CD4-positive, alpha-beta T cell (primary cell): ENCODE data around the gene SSH3. TPM values are rescaled to one million over a fixed set of nuclear protein-coding genes. Genes with fewer than 3 reads are reported as not detected.

Experiments used
- ATAC-seq: fragments of 200-7000 bp; cut with Tn5 transposase; one replicate; pipeline ENCODE4 v1.10.0; 2022; ENCODE audit warnings: mild to moderate bottlenecking; ENCODE audit not compliant: poor library complexity
- CTCF ChIA-PET: fragments of 350-600 bp; sonication (Branson Sonifier 250); formaldehyde crosslinking; loops from one replicate; lab custom pipeline; 2021; ENCODE audit warnings: antibody characterized with exemption, inconsistent platforms; lab: Charles Lee
- POLR2A ChIA-PET: fragments of 350-600 bp; sonication (Branson Sonifier 250); formaldehyde crosslinking; loops from one replicate; lab custom pipeline; 2021; ENCODE audit warnings: antibody characterized with exemption, inconsistent platforms; lab: Charles Lee
- DNase-seq, 14 experiments: peaks; one replicate each; pipeline ENCODE4 v3.0.0-alpha.2; 2013 to 2020; ENCODE audit warnings: mixed read lengths in 2 of 14
- H3K27ac ChIP-seq, 2 donors: one replicate each; pipeline versions ENCODE4 v1.5.1 to v1.7.0; 2013; ENCODE audit warnings: low read length in 2 of 2, low read depth in 1 of 2, mild to moderate bottlenecking in 1 of 2
- H3K27me3 ChIP-seq, 2 experiments: 1 replicate in 1 of 2; 2 replicates in 1 of 2; pipeline versions ENCODE4 v1.6.1 to v1.7.0; 2013; ENCODE audit warnings: low read length in 2 of 2, control low read depth in 1 of 2, mild to moderate bottlenecking in 1 of 2, moderate library complexity in 1 of 2; ENCODE audit not compliant: insufficient read depth in 2 of 2, control insufficient read depth in 1 of 2
- H3K36me3 ChIP-seq: one replicate; pipeline ENCODE4 v1.6.1; 2013; ENCODE audit warnings: low read length, control low read depth; ENCODE audit not compliant: insufficient read depth
- H3K4me1 ChIP-seq: one replicate; pipeline ENCODE4 v1.6.1; 2013; ENCODE audit warnings: low read length, control low read depth; ENCODE audit not compliant: insufficient read depth
- H3K4me3 ChIP-seq: one replicate; pipeline ENCODE4 v1.5.1; 2013; ENCODE audit warnings: mild to moderate bottlenecking, low read length, moderate library complexity
- H3K9me3 ChIP-seq, 2 experiments: 1 replicate in 1 of 2; 2 replicates in 1 of 2; pipeline versions ENCODE4 v1.6.1 to v1.7.0; 2013; ENCODE audit warnings: low read length in 2 of 2, mild to moderate bottlenecking in 2 of 2, control low read depth in 1 of 2, moderate library complexity in 1 of 2; ENCODE audit not compliant: control insufficient read depth in 1 of 2, insufficient read depth in 1 of 2
- H3K27ac Mint-ChIP-seq: one replicate; pipeline ENCODE4 v1.8.0; 2020; ENCODE audit warnings: mixed read lengths
- H3K27me3 Mint-ChIP-seq: one replicate; pipeline ENCODE4 v1.8.0; 2021; ENCODE audit warnings: mixed read lengths
- H3K36me3 Mint-ChIP-seq: one replicate; pipeline ENCODE4 v1.8.0; 2021; ENCODE audit warnings: low read depth, mixed read lengths
- H3K4me1 Mint-ChIP-seq: one replicate; pipeline ENCODE4 v1.8.0; 2021; ENCODE audit warnings: low read depth, mixed read lengths
- H3K4me3 Mint-ChIP-seq: one replicate; pipeline ENCODE4 v1.8.0; 2020; ENCODE audit warnings: mild to moderate bottlenecking, mixed read lengths
- H3K9me3 Mint-ChIP-seq: one replicate; pipeline ENCODE4 v1.8.0; 2020; ENCODE audit warnings: mixed read lengths
- CTCF ChIP-seq: fragments of 200-600 bp; IDR thresholded peaks from one replicate; pipeline ENCODE4 v1.8.0; 2022; ENCODE audit warnings: antibody characterized with exemption, mild to moderate bottlenecking
- intact Hi-C, 2 experiments: fragments of 100-400 bp; cut with DNase I in 1 of 2; cut with micrococcal nuclease in 1 of 2; formaldehyde crosslinking; loops; one replicate each; pipeline versions ENCODE4 v1.15.1 to v1.9.0; 2023 to 2025; cut with DNase I, micrococcal nuclease
- total RNA-seq, 174 experiments: library from RNA in 2 of 174; stranded (reverse) in 2 of 174; gene quantifications; one replicate each; pipeline ENCODE4 v1.2.3 and lab custom pipeline; 2021 to 2026

Gene SSH3
- total RNA-seq, 2 experiments from 2014 or later: 8.5 to 8.8 TPM

GRCh38 chr11:67274768-67275605 is 28.3 kb upstream of the SSH3 start:
- H3K27me3 ChIP-seq: no peaks in the 10 kb centered on the region
- H3K27ac ChIP-seq: peak overlapping the region; percentile 52 to 97
- POLR2A ChIA-PET: interaction anchor here (1.0 to 8.8 kb wide), 5 partner anchors 13 to 35 kb away, joined by 3 to 191 read pairs (median 4); partner anchors contain the start of genes ANKRD13D and SSH3
- CTCF ChIA-PET: interaction anchor here (4.1 kb wide), 1 partner anchor 13 kb away, joined by 26 read pairs; the partner anchor contains the start of gene ANKRD13D
- Mint-ChIP-seq H3K9me3 (no peaks in the 10 kb centered on the region), H3K36me3 (peaks cover 71% of the 10 kb centered on the region), H3K27me3 (no peaks in the 10 kb centered on the region), H3K4me3 (peak overlapping the region; percentile 82), H3K4me1 (peaks cover 83% of the 10 kb centered on the region), H3K27ac (peak overlapping the region; percentile 90)
- DNase-seq (peak in 2 of 14 experiments; percentile 4 to 16), ATAC-seq (no peak)
- H3K9me3 ChIP-seq: no peaks in the 10 kb centered on the region
- no peak for TF ChIP-seq CTCF
- intact Hi-C loops: no loop called here
- peaks cover 70% of the 10 kb centered on the region for H3K36me3 ChIP-seq
- peaks cover 100% of the 10 kb centered on the region for H3K4me1 ChIP-seq
- no peak overlapping the region for H3K4me3 ChIP-seq

GRCh38 chr11:67275606-67276409 is 27.5 kb upstream of the SSH3 start:
- Mint-ChIP-seq H3K4me1 (peaks cover 78% of the 10 kb centered on the region), H3K4me3 (peak overlapping the region; percentile 82), H3K9me3 (no peaks in the 10 kb centered on the region), H3K27ac (peak overlapping the region; percentile 90), H3K27me3 (no peaks in the 10 kb centered on the region), H3K36me3 (peaks cover 71% of the 10 kb centered on the region)
- Histone ChIP-seq H3K36me3 (peaks cover 78% of the 10 kb centered on the region), H3K4me1 (peaks cover 100% of the 10 kb centered on the region), H3K4me3 (no peak overlapping the region), H3K9me3 (no peaks in the 10 kb centered on the region), H3K27ac (peak overlapping the region; percentile 52 to 97), H3K27me3 (no peaks in the 10 kb centered on the region)
- no peak for TF ChIP-seq CTCF
- ATAC-seq (peak; percentile 14), DNase-seq (peak in 4 of 14 experiments; percentile 26 to 73 (median 52))
- intact Hi-C loops: no loop called here
- ChIA-PET CTCF (interaction anchor here (1.0 to 4.1 kb wide), 3 partner anchors 12 to 42 kb away, joined by 3 to 26 read pairs (median 11); partner anchors contain the start of gene ANKRD13D), POLR2A (interaction anchor here (0.9 to 5.3 kb wide), 4 partner anchors 8 to 35 kb away, joined by 3 to 191 read pairs (median 4); partner anchors contain the start of genes ANKRD13D and SSH3)

DNA sequence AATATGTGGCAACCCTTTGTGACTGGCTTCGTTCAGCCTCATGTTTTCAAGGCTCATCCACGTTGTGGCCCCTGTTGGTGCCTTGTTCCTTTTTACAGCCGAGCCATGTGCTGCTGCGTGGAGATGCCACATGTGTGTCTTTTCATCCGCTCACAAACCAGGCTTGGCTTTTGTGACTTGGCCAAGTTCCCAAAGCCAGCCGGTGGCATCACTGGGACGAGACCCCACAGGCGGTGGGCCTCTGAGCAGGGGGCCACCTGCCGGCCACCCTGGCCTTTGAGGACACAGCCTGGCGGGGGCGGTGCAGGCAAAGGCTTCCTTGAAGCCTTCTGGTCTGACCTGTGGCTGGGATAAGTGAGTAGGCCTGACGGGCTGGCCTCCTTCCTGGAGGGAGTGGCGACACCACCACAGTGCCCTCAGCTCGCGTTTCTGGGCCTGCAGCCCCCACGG is 26.5 kb upstream of the SSH3 start:
- ChIA-PET CTCF (interaction anchor here (1.2 to 4.1 kb wide), 5 partner anchors 9 to 74 kb away, joined by 6 to 26 read pairs (median 11); partner anchors contain the start of gene ANKRD13D), POLR2A (interaction anchor here (0.6 to 5.3 kb wide), 17 partner anchors 9 to 638 kb away, joined by 3 to 191 read pairs (median 5); partner anchors contain the start of genes ANKRD13D, GRK2, KDM2A and PTPRCAP)
- Mint-ChIP-seq H3K36me3 (peaks cover 70% of the 10 kb centered on the region), H3K27me3 (no peaks in the 10 kb centered on the region), H3K9me3 (no peaks in the 10 kb centered on the region), H3K4me3 (peak overlapping the region; percentile 83), H3K27ac (peak overlapping the region; percentile 90), H3K4me1 (peaks cover 68% of the 10 kb centered on the region)
- no peak for TF ChIP-seq CTCF
- intact Hi-C loops: loop anchor here (1.0 kb wide), 4 partner anchors 9 to 40 kb away; no protein-coding TSS in a partner anchor
- ATAC-seq (no peak), DNase-seq (peak in 6 of 14 experiments; percentile 6 to 68 (median 52))
- Histone ChIP-seq H3K4me3 (peak overlapping the region; percentile 43), H3K36me3 (peaks cover 87% of the 10 kb centered on the region), H3K27me3 (no peaks in the 10 kb centered on the region), H3K27ac (peak overlapping the region; percentile 52 to 97), H3K4me1 (peaks cover 100% of the 10 kb centered on the region), H3K9me3 (no peaks in the 10 kb centered on the region)
